CD4-positive, alpha-beta T cell treated with Interleukin-2 at 100 ng/mL for 4 hours (primary cell): ENCODE data around the gene ARHGAP21.
"Not testable (repeated sequence)": the region's sequence is repeated elsewhere in the genome, so short reads cannot be mapped to it uniquely, and the experiment has no call there.

Experiments used
- DNase-seq: peaks from one replicate; pipeline ENCODE4 v3.0.0-alpha.2; 2020; ENCODE audit warnings: low spot score

ARHGAP21 gene

DNA sequence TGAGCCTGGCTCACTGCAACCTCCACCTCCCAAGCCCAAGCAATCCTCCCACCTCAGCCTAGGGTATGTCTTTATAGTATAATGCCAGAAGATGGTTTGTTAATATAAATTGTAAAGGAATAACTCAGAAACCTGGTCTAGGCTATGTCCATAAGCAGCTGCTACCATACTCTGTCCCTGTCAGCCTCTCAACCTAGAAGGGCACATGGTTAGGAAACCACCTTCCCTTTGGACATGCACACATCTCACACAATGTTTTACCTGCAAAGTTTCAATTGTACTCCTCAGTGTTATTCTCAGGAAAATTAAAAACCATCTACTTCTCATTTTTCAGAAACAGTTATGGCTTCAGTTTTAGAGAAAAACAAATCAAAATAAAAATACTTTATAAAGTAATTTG, 40.1 kb downstream of the ARHGAP21 start:
- DNase-seq, result no peak

DNA sequence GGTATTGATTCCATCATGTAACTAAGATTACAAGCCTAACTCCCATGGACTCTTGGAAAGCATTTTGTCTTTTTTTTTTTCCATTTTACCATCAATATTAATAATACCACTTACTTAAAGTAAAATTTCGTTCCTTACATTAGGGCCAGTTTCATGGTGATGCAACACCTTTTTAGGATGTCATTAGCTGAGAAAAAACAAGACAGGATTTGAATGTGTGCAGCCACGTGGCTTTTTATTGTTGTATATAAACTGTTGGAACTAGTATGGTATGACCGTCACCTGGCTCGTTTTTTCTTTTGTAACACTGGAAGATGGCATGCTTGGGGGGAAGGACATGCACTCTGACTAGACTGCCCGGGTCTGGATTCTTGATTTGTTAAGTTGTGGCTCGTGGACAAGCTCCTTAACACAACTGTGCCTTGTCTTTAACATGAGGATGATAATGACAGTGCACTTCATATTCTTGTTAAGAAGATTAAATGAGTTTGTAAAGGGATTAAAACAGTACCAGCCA, 42.1 kb downstream of the ARHGAP21 start:
- DNase-seq, result no peak

DNA sequence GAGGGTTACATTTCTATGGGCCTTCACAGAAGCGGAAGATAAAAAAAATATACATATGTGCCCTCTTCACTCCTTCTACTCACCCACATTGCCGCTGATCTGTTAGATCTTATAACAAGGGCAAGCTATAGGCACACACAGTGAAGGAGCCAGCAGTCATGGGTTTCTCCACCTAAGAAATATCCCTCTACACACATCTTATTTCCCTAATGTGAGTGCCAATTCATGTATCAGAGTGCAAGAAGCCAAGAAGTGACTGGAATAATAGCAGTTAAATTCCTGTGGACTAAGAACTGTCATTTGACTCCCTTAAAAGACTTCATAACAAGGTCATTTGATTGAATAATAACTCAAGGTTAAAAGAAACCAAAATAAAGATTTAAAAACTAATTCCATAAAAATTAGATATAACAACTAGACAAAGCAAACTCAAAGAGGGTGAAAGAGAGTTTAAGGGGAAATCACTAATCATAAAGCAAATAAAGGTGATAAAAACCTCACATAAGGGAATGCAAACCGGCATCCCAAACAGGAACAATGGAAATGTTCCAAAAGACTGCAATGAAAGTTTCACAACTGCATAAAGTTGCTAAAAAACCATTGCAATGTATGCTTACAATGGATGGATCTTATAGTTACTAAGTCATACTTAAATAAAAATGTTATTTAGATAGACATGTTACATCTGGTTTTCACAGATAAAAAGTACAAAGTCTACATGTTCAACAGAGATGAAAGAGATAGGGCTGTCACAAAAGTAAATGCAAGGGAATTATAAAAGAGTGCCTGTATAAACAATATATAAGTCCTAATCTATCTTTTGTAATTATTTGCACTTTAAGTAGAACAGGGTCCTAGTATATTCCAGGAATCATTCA, 42.8 kb downstream of the ARHGAP21 start:
- no peak for DNase-seq

DNA sequence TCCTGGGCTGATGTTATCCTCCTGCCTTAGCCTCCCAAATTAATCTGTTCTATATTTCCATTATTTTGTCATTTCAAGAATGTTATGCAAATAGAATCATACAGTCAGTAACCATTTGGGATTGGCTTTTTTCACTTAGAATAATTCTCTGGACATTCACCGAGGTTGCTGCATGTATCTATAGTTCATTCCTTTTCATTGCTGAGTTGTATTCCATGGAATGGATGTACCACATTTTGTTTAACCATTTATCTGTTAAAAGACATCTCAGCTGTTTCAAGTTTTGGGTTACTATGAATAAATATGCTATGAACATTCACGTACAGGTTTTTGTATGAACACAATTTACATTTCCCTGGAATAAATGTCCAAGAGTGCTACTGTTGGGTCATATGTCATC, 44.9 kb downstream of the ARHGAP21 start:
- DNase-seq, result no peak

DNA sequence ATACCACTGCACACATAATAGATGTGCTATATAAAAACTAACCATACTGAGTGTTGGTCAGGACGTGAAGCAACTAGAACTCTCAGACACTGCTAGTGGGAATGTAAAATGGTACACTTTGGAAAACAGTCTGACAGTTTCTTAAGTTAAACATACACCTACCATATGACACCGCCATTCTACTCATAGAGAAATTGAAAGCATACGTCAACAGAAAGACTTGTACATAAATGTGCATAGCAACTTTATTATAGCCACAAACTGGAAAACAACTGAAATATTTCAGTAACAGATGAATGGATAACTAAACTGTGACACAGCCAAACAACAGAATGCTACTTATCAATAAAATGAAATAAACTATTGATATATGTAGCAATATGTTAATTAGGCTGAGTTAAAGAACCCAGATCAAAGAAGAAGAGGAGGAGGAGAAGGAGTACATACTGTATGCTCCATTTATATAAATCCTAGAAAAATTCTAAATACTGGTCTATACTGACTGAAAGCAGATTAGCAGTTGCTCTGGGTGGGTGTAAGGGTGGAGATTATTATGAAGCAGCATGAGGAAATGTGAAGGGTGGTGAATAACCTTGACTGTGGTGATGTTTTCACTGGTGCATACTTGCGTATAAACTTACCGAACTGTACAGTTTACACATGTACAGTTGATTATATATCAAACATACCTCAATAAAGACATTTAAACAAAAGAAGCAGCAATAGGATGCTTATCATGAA, 48.6 kb downstream of the ARHGAP21 start:
- DNase-seq, result no peak

DNA sequence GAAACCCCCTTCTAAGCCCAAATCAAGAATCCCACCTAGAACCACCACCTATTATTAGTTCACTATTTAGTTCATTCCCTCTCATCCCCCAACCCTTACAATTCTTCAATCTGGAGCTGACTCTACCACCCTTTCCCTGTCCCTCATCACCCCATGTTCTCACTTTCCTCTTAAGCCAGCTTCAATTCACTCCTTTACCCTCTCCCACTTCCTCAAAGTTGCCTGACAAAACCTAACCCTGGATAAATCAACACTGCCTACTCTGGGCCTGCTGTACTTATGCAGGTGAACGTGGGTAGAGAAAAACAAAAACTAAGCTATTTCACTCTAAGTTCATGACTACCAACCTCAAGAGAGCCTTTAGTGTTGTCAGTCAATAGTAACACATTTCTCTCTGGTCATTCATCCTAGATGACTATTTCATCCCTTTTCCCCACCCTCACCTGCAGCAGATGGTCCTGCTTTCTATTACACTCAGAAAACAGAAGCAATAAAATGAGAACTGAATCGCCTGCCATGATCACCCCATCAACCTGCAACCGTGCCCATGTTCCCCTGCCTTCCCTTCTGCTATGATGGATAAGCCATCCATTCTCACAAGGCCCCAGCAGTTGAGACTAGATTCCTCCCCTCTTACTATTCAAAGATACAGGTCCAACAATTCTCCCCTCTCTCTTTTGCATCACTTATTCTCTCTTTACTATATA, 52.6 kb downstream of the ARHGAP21 start:
- DNase-seq, result no peak

DNA sequence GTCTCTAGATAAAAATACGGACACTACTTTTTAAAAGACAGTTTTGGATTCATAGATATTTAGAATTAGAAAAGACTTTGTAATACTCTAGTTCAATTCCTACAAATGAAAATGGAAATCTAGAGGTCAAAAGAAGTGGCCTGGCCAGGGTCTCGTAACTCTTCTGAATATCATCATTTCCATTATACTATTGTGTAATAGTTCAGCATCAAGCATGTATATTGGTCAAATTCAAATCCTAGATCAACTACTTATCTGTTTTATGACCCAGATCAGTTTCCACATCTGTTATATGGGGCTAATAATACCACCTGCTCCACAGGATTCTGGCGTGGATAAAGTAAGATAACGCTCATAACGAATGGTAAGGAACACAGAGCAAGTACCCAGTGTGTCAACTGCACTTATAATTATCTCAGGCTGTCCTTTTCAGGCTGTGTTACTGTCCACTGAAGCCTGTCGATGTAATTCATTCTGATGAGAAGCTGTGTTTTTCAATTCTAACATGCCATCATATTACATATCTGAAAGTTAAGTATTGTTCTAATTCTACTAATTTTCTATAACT, 54.3 kb downstream of the ARHGAP21 start:
- DNase-seq, result no peak

DNA sequence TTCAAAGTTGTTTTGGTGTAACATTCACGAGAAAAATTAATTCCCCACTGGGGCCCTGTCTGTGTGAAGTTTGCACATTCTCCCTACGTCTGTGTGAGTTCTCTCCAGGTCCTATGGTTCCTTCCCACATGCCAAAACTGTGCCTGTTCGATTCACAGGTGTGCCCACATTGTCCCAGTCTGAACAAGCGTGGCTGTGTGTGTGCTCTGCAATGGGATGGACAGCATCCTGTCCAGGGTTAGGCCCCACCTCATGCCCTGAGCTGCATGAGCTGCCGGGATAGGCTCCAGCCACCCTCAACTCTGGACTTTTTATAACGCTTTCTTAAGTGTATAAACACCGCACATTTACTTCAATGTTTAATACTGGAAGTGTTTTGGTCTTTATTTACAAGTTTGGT, 55.4 kb downstream of the ARHGAP21 start:
- no peak for DNase-seq

DNA sequence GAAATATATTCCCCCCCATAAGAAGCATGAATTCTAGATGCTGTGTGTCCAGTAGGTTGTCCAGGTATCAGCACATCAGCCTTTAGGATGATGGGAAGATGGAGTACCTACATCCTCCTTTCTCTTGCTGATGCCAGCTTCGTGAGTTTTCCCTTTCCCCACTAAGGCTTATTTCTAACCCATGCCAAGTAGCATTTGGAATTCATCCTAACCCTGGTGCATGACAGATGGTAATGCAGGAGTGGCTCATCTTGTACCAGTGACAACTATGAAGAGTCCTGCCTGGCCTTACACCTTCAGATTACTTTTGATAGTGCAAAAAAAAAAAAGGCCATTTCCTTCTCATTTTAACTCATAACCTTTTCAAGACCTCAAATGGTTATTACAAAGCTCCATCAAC, 58.7 kb downstream of the ARHGAP21 start:
- no peak for DNase-seq

DNA sequence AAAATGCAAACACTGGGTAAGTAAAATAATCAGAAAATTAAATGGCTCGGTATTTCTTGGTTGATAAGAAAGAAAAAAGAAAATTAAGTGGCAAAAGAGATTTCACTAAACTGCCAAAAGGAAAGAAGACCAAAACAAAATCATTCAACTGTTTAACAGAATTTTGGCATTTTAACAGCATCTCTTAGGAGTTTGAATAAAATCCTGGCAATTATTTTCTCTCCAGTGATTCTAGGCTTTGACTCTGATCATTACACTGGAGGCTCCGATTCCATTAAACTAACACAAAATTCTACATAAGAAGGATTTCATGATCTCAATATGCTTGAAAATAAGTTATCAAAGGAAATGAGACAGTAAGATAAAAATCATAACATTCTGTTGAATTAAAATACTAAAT, 62.3 kb downstream of the ARHGAP21 start:
- DNase-seq, result no peak

DNA sequence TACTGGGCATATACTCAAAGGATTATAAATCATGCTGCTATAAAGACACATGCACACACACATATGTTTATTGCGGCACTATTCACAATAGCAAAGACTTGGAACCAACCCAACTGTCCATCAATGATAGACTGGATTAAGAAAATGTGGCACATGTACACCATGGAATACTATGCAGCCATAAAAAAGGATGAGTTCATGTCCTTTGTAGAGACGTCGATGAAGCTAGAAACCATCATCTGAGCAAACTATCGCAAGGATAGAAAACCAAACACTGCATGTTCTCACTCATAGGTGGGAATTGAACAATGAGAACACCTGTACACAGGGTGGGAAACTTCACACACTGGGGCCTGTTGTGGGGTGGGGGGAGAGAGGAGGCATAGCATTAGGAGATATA, 65.4 kb downstream of the ARHGAP21 start:
- DNase-seq, result not testable (repeated sequence)

DNA sequence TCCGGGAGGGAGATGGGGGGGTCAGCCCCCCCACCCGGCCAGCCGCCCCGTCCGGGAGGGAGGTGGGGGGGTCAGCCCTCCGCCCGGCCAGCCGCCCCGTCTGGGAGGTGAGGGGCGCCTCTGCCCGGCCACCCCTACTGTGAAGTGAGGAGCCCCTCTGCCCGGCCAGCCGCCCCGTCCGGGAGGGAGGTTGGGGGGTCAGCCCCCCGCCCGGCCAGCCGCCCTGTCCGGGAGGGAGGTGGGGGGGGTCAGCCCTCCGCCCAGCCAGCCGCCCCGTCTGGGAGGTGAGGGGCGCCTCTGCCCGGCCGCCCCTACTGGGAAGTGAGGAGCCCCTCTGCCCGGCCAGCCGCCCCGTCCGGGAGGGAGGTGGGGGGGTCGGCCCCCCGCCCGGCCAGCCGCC, 67.4 kb downstream of the ARHGAP21 start:
- not testable (repeated sequence) for DNase-seq

DNA sequence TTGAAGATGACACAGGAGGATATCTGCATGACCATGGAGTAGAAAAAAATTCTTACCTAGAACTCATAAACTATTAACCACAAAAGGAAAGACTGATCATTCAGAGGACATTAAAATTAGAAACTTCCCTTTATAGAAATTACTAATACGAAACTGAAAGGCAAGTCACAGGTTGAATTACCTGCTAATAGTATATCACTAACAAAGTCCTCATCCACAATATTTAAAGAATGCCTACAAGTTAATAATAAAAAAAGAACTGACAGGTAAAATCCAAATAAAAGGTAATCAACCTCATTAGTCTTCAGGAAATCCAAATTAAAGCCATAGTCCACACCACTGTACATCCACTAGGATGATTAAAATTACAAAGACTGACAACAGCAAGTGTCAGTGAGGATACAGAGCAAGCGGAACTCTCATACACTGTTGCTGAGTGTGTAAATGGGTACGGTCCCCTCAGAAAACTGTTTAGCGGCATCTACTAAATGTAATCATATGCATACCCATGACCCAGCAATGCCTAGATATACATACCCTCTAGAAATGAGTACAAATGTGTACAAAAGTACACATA, 71.2 kb downstream of the ARHGAP21 start:
- no peak for DNase-seq

DNA sequence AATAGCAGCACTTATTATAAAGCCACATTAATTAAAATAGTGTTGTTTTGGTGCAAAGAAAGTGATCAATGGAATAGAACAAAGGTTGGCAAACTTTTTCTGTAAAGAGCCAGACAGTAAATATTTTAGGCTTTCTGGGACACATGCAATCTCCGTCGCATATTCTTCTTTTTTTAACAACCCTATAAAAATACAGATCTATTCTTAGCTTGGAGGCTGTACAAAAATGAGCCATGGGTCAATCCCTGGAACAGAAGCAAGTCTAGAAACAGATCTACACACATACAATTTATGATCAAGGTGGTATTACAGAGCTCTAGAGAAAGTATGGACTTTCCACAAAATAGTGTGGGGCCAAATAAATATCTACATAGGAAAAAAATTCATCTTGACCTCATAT, 71.8 kb downstream of the ARHGAP21 start:
- DNase-seq, result no peak

DNA sequence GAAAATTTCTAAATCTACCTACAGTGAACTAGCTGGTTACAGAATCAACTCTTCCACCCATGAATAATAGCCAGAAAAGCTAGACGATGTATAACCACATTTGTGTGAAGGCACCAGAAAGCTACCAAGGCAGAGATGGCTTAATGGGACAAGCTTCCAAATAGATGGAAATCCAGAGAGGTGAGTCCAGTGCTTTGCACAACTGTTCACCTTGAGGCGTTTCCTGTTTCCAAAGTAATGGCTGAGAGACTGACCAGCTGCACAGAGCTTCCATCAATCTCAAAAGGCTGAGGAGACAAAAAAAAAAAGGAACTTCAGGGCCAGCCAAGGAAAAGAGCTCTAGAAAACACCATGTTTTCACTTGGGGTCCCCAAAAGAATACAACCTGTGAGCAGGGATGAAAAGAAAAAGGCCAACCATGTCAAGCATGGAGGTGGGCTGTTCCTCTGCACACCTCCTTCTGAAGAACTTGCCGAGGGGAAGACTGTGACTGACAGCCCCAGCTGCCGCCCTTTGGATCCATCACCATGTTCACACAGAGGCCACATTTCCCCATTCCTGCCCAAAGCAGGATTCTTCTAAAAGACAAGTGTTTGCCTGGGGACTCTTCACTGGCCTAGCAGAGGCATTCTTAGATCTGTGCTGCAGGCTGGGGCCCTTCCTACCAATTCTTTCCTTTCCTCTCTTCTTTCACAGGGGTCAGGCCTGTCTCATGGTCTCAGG, 72.9 kb downstream of the ARHGAP21 start:
- no peak for DNase-seq

DNA sequence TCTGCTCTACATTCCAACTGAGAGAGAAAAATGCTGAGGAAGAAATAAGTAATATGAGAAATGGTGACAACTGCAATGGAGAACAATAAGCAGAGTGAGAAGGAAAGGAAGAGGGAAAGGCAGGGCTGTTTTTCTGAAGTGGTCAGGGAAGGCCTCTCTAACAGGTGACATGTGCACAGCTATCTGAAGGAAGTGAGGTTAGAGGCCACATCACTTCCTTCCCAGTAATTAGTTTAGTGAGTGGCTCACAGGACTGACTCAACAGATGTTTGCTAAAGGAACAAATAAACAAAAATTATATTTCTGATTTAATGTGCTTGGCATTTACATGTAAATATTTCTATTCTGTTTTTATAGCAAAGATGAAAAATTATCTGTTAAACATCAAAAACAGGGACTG, 77.9 kb downstream of the ARHGAP21 start:
- DNase-seq, result peak; percentile 10

DNA sequence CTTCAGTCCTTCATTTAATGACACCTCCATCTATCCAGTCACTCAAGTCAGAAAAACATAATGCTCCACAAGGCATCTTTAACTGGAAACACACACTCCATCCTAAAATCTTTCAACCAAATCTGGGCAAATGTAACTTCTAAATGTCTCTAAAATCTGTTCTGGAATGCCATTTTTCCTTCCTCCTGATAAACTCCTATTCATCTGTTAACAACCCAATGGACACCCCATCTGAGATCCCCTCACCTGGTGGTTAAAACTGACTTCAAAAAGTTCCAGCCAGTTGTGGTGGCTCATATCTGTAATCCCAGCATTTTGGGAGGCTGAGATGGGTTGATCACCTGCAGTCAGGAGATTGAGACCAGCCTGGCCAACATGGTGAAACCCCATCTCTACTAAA, 78.7 kb downstream of the ARHGAP21 start:
- DNase-seq, result no peak

DNA sequence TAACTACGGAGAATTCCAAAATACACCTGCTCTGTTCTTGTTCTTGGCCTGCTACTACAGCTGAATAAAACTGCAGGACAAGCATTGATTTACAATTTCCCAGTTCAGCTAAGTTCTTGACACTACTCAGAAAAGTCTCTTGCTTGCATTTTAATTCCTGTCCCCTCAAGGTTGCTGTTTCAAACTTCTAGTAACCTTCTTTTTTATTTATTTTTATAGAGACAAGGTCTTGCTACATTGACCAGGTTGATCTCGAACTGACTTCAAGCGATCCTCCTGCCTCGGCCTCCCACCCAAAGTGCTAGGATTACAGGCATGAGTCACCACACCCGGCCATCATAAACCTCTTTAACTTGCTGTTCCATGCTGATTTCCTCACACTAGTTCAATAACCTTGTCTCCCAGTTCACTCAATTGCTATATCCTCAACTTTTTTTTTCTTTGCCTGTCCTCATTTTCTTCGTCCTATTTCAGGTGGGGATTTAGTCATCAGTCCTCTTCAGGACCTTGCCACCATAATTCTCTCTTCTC, 79.9 kb downstream of the ARHGAP21 start:
- DNase-seq, result no peak

DNA sequence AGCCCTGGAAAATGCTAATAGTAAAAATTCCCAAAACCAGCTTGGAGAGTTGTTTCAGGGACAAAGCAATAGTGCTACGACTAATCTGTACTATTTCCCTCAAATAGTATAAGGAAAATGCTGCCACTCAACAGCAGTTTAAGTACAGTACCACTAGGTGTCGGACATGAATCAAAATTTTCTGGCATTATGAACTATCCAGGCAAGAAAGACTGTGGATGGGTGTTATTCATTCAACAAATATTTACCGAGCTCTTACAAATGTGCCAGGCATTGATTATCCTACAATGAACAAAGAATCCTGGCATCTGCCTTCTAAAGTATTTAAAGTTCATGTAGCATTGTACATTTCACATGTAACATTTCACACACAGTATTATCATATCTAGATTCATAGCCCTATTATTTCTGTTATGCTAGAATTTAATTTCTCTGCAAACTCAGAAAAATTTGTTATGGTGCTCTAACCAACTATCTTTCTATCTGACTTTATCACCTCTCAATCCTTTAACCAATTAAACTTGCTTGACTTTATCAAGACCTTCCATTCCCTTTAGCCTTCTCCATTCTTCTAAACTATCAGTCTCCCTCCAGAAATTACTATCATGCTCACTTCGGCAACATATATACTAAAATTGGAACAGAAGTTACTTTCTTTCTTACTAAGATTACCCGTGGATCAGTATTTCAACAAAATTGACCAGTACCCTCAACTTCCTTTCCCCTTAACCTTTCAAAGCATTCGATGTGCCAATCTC, 80.6 kb downstream of the ARHGAP21 start:
- DNase-seq, result peak; percentile 64

DNA sequence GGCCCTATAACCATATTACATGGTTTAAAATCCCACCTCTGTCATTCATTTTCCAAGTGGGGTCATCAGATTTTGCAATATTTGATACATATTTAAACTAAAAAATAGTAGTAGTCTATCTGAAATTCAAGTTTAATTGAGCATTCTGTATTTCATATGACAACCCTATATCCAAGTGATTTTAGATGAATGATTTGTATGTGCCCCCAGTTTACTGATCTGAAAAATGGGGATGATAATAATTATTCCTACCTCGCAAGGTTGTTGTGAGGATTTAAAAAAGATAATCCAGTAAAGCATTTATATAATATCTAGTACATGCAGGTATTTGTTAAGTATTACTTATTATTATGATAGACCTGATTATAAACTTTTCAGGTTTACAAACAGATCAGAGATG, 84.6 kb downstream of the ARHGAP21 start:
- DNase-seq, result no peak
